Neural progenitor cell (in vitro differentiated cells): Measurements from ENCODE around the gene CLEC2B. TPM values are rescaled to one million over a fixed set of nuclear protein-coding genes. Genes with fewer than 3 reads are reported as not detected.

Experiments
- DNase-seq: peaks from one replicate; pipeline ENCODE4 v3.0.0-alpha.2; 2016; ENCODE audit warnings: low spot score
- H2AFZ ChIP-seq: fragments of 200-600 bp; sonication (generic); replicated peaks from 2 replicates; pipeline ENCODE4 v1.6.1; 2016; ENCODE audit warnings: antibody characterized with exemption
- H3F3A ChIP-seq: fragments of 200-600 bp; sonication (generic); 2 replicates; pipeline ENCODE4 v1.6.1; 2016; ENCODE audit warnings: antibody characterized with exemption, low read depth
- H3K27ac ChIP-seq: fragments of 200-600 bp; sonication (generic); 2 replicates; pipeline ENCODE4 v1.5.1; 2016; ENCODE audit warnings: mild to moderate bottlenecking
- H3K27me3 ChIP-seq: fragments of 200-600 bp; sonication (generic); 2 replicates; pipeline ENCODE4 v1.6.1; 2016; ENCODE audit warnings: mild to moderate bottlenecking, moderate library complexity
- H3K36me3 ChIP-seq: fragments of 200-600 bp; sonication (generic); 2 replicates; pipeline ENCODE4 v1.5.1; 2016
- H3K4me1 ChIP-seq: fragments of 200-600 bp; sonication (generic); 2 replicates; pipeline ENCODE4 v1.6.1; 2016; ENCODE audit warnings: mixed run types
- H3K4me2 ChIP-seq: fragments of 200-600 bp; sonication (generic); 2 replicates; pipeline ENCODE4 v1.6.1; 2016
- H3K4me3 ChIP-seq: fragments of 200-600 bp; sonication (generic); 2 replicates; pipeline ENCODE4 v1.5.1; 2016
- H3K79me2 ChIP-seq: fragments of 200-600 bp; sonication (generic); 2 replicates; pipeline ENCODE4 v1.6.1; 2016; ENCODE audit warnings: low read depth
- H3K9ac ChIP-seq: fragments of 200-600 bp; sonication (generic); 2 replicates; pipeline ENCODE4 v1.6.1; 2016
- H3K9me3 ChIP-seq: fragments of 200-600 bp; sonication (generic); 2 replicates; pipeline ENCODE4 v1.5.1; 2016; ENCODE audit warnings: low read depth
- H4K20me1 ChIP-seq: fragments of 200-600 bp; sonication (generic); 2 replicates; pipeline ENCODE4 v1.6.1; 2016; ENCODE audit warnings: low read depth
- H3K27ac Mint-ChIP-seq: 3 replicates; pipeline ENCODE4 v1.8.0; 2021; ENCODE audit warnings: mixed read lengths
- H3K27me3 Mint-ChIP-seq: 2 replicates; pipeline ENCODE4 v1.8.0; 2022; ENCODE audit warnings: low read depth, mild to moderate bottlenecking, inconsistent platforms, moderate library complexity, mixed read lengths; ENCODE audit not compliant: insufficient read depth
- H3K36me3 Mint-ChIP-seq: 3 replicates; pipeline ENCODE4 v1.8.0; 2021; ENCODE audit warnings: mixed read lengths
- H3K4me1 Mint-ChIP-seq: 3 replicates; pipeline ENCODE4 v1.8.0; 2021; ENCODE audit warnings: mixed read lengths
- H3K4me3 Mint-ChIP-seq: 3 replicates; pipeline ENCODE4 v1.8.0; 2021; ENCODE audit warnings: mild to moderate bottlenecking, moderate library complexity, mixed read lengths
- H3K9me3 Mint-ChIP-seq: 3 replicates; pipeline ENCODE4 v1.8.0; 2020; ENCODE audit warnings: mixed read lengths
- CTCF ChIP-seq: fragments of 200-600 bp; sonication (generic); IDR thresholded peaks from 2 replicates; pipeline ENCODE4 v1.5.1; 2017; ENCODE audit warnings: antibody characterized with exemption, mild to moderate bottlenecking
- EZH2 ChIP-seq: fragments of 200-600 bp; sonication (generic); IDR thresholded peaks from 2 replicates; pipeline ENCODE4 v1.6.1; 2017; ENCODE audit warnings: antibody characterized with exemption, mild to moderate bottlenecking, moderate library complexity
- EZH2phosphoT487 ChIP-seq: fragments of 200-600 bp; sonication (generic); IDR thresholded peaks from 2 replicates; pipeline ENCODE4 v1.6.1; 2017; ENCODE audit warnings: antibody characterized with exemption
- total RNA-seq: library from RNA; depleted of rRNA; stranded (reverse); fragments of >200 nt; gene quantifications from 2 replicates; pipeline ENCODE4 v1.2.3, GENCODE V29; 2015; ENCODE audit warnings: low replicate concordance

Gene CLEC2B
- total RNA-seq, 1 donor from 2014 or later = 1.0 TPM

- Histone ChIP-seq H3F3A (no peaks in the 10 kb centered on the region), H3K4me3 (no peak overlapping the region), H4K20me1 (no peaks in the 10 kb centered on the region), H2AFZ (no peak overlapping the region), H3K9me3 (no peaks in the 10 kb centered on the region), H3K27me3 (no peaks in the 10 kb centered on the region), H3K4me2 (no peak overlapping the region), H3K27ac (no peak overlapping the region), H3K9ac (no peak overlapping the region), H3K36me3 (no peaks in the 10 kb centered on the region), H3K79me2 (no peaks in the 10 kb centered on the region), H3K4me1 (peaks cover 16% of the 10 kb centered on the region)
- Mint-ChIP-seq H3K4me1 (peaks cover 9% of the 10 kb centered on the region), H3K27ac (no peak overlapping the region), H3K4me3 (no peak overlapping the region), H3K9me3 (no peaks in the 10 kb centered on the region), H3K27me3 (no peaks in the 10 kb centered on the region), H3K36me3 (no peaks in the 10 kb centered on the region)
- no peak for DNase-seq
- no peak for TF ChIP-seq EZH2
- no peak for TF ChIP-seq EZH2phosphoT487
- no peak for TF ChIP-seq CTCF
These were observed 4.1 kb downstream of the CLEC2B start for GRCh38 chr12:9864913-9865675.

GRCh38 chr12:9858135-9858534 lies 11.0 kb downstream of the CLEC2B start:
- Mint-ChIP-seq H3K9me3 (no peaks in the 10 kb centered on the region), H3K4me1 (no peaks in the 10 kb centered on the region), H3K27me3 (no peaks in the 10 kb centered on the region), H3K4me3 (no peak overlapping the region), H3K36me3 (no peaks in the 10 kb centered on the region), H3K27ac (no peak overlapping the region)
- Histone ChIP-seq H4K20me1 (no peaks in the 10 kb centered on the region), H3K36me3 (no peaks in the 10 kb centered on the region), H3K9me3 (no peaks in the 10 kb centered on the region), H3F3A (no peaks in the 10 kb centered on the region), H2AFZ (no peak overlapping the region), H3K4me3 (no peak overlapping the region), H3K4me1 (no peaks in the 10 kb centered on the region), H3K27ac (no peak overlapping the region), H3K27me3 (no peaks in the 10 kb centered on the region), H3K9ac (no peak overlapping the region), H3K4me2 (no peak overlapping the region), H3K79me2 (no peaks in the 10 kb centered on the region)
- DNase-seq = no peak
- TF ChIP-seq CTCF = no peak
- no peak for TF ChIP-seq EZH2phosphoT487
- TF ChIP-seq EZH2 = no peak

- Mint-ChIP-seq H3K27ac (no peak overlapping the region), H3K27me3 (no peaks in the 10 kb centered on the region), H3K9me3 (no peaks in the 10 kb centered on the region), H3K36me3 (no peaks in the 10 kb centered on the region), H3K4me3 (no peak overlapping the region), H3K4me1 (no peaks in the 10 kb centered on the region)
- Histone ChIP-seq H3K9me3 (no peaks in the 10 kb centered on the region), H3K27me3 (no peaks in the 10 kb centered on the region), H4K20me1 (no peaks in the 10 kb centered on the region), H3F3A (no peaks in the 10 kb centered on the region), H3K79me2 (no peaks in the 10 kb centered on the region), H3K4me2 (no peak overlapping the region), H2AFZ (peak overlapping the region; percentile 56), H3K4me1 (no peaks in the 10 kb centered on the region), H3K9ac (no peak overlapping the region), H3K36me3 (no peaks in the 10 kb centered on the region), H3K27ac (no peak overlapping the region), H3K4me3 (no peak overlapping the region)
- no peak for TF ChIP-seq CTCF
- TF ChIP-seq EZH2 = no peak
- no peak for TF ChIP-seq EZH2phosphoT487
- no peak for DNase-seq
These were observed 12.3 kb downstream of the CLEC2B start for GRCh38 chr12:9856894-9857293.
